H1 (cell line): ENCODE data around the gene ZNF837. TPM values are rescaled to one million over a fixed set of nuclear protein-coding genes. Genes with fewer than 3 reads are reported as not detected.

Experiments
- CTCF ChIA-PET: fragments of 300-600 bp; sonication (Branson Sonifier 250); formaldehyde crosslinking; loops from one replicate; lab custom pipeline; 2021; ENCODE audit not compliant: partially characterized antibody; lab: Charles Lee
- POLR2A ChIA-PET: fragments of 300-600 bp; sonication (Branson Sonifier 250); formaldehyde crosslinking; loops from one replicate; lab custom pipeline; 2021; ENCODE audit warnings: inconsistent platforms; ENCODE audit not compliant: partially characterized antibody; lab: Charles Lee
- DNase-seq, 2 experiments: peaks; one replicate each; pipeline versions ENCODE4 v3.0.0 to v3.0.0-alpha.2; 2010 to 2022; ENCODE audit warnings: low spot score in 2 of 2, low read depth in 1 of 2, mixed read lengths in 1 of 2
- FAIRE-seq: peaks from 2 replicates; lab custom pipeline; 2011; peaks lifted over from hg19 to GRCh38; lab: Jason Lieb, UNC
- H2AFZ ChIP-seq: 2 replicates; pipeline ENCODE4 v1.8.1; 2012; ENCODE audit warnings: low read length, inconsistent platforms
- H2AK5ac ChIP-seq: 2 replicates; pipeline ENCODE4 v1.6.1; 2013; ENCODE audit warnings: low read depth, low read length
- H2BK120ac ChIP-seq: replicated peaks from 2 replicates; pipeline ENCODE3; 2013; ENCODE audit warnings: low read depth, low read length, inconsistent platforms
- H2BK12ac ChIP-seq: 2 replicates; pipeline ENCODE4 v1.6.1; 2013; ENCODE audit warnings: low read depth, low read length
- H2BK15ac ChIP-seq: 2 replicates; pipeline ENCODE4 v1.6.1; 2013; ENCODE audit warnings: low read length
- H2BK20ac ChIP-seq: 2 replicates; pipeline ENCODE4 v1.6.1; 2013; ENCODE audit warnings: low read length
- H2BK5ac ChIP-seq: 2 replicates; pipeline ENCODE4 v1.6.1; 2013; ENCODE audit warnings: low read depth, low read length
- H3K14ac ChIP-seq: 2 replicates; pipeline ENCODE4 v1.6.1; 2013; ENCODE audit warnings: inconsistent platforms; ENCODE audit not compliant: insufficient read length
- H3K18ac ChIP-seq: 2 replicates; pipeline ENCODE4 v1.6.1; 2013; ENCODE audit warnings: low read length; ENCODE audit errors: extremely low read depth
- H3K23ac ChIP-seq: 2 replicates; pipeline ENCODE4 v1.6.1; 2013; ENCODE audit warnings: inconsistent platforms; ENCODE audit not compliant: insufficient read length
- H3K23me2 ChIP-seq: 2 replicates; pipeline ENCODE4 v1.6.1; 2013; ENCODE audit warnings: low read depth, low read length
- H3K27ac ChIP-seq: 2 replicates; pipeline ENCODE4 v1.6.1; 2011; ENCODE audit warnings: low read depth, low read length, inconsistent platforms
- H3K27me3 ChIP-seq, 4 experiments: replicated peaks in 1 of 4; 1 replicate in 1 of 4; 2 replicates in 3 of 4; pipeline versions ENCODE4 v1.6.1 to v1.8.1; 2011 to 2013; ENCODE audit warnings: low read length in 3 of 4, mild to moderate bottlenecking in 3 of 4, inconsistent platforms in 2 of 4, mixed read lengths in 2 of 4, moderate library complexity in 1 of 4; ENCODE audit not compliant: control insufficient read depth in 3 of 4, insufficient read depth in 3 of 4; ENCODE audit errors: extremely low read depth in 1 of 4
- H3K36me3 ChIP-seq, 4 experiments: 2 replicates each; pipeline versions ENCODE4 v1.6.1 to v1.8.1; 2011 to 2013; ENCODE audit warnings: mild to moderate bottlenecking in 4 of 4, low read length in 3 of 4, moderate library complexity in 2 of 4, control low read depth in 1 of 4, inconsistent platforms in 1 of 4; ENCODE audit not compliant: insufficient read depth in 4 of 4, control insufficient read depth in 2 of 4
- H3K4ac ChIP-seq: replicated peaks from 2 replicates; pipeline ENCODE3; 2013; ENCODE audit warnings: low read length, low read depth, mixed read lengths, inconsistent platforms; ENCODE audit not compliant: insufficient read length
- H3K4me1 ChIP-seq, 4 experiments: replicated peaks in 1 of 4; 1 replicate in 1 of 4; 2 replicates in 3 of 4; pipeline versions ENCODE4 v1.6.1 to v1.8.1; 2011 to 2013; ENCODE audit warnings: low read length in 3 of 4, inconsistent platforms in 2 of 4, mixed read lengths in 1 of 4; ENCODE audit not compliant: insufficient read depth in 4 of 4, control insufficient read depth in 3 of 4
- H3K4me2 ChIP-seq, 2 experiments: 2 replicates each; pipeline versions ENCODE4 v1.6.1 to v1.8.1; 2011 to 2013; ENCODE audit warnings: low read depth in 2 of 2, low read length in 2 of 2, control low read depth in 1 of 2, inconsistent platforms in 1 of 2, mild to moderate bottlenecking in 1 of 2; ENCODE audit not compliant: insufficient read depth in 1 of 2
- H3K4me3 ChIP-seq, 4 experiments: fragments of 200-600, 300-600 bp in 1 of 4; sonication (generic), shearing (Covaris generic), sonication (Bioruptor Twin) in 1 of 4; 2 replicates each; pipeline versions ENCODE4 v1.5.1 to v1.8.1; 2011 to 2016; ENCODE audit warnings: low read length in 4 of 4, low read depth in 3 of 4, control low read depth in 2 of 4, inconsistent platforms in 2 of 4, mild to moderate bottlenecking in 2 of 4, mixed read lengths in 1 of 4, moderate library complexity in 1 of 4; ENCODE audit not compliant: insufficient read depth in 2 of 4; ENCODE audit errors: extremely low read depth in 1 of 4
- H3K56ac ChIP-seq: replicated peaks from 2 replicates; pipeline ENCODE3; 2013; ENCODE audit warnings: low read depth, mild to moderate bottlenecking, mixed read lengths, low read length, inconsistent platforms; ENCODE audit not compliant: insufficient read length
- H3K79me1 ChIP-seq: 2 replicates; pipeline ENCODE4 v1.6.1; 2013; ENCODE audit warnings: low read depth, low read length, control low read depth
- H3K79me2 ChIP-seq, 2 experiments: 2 replicates each; pipeline versions ENCODE4 v1.6.1 to v1.8.1; 2012 to 2013; ENCODE audit warnings: low read length in 2 of 2, mild to moderate bottlenecking in 2 of 2, inconsistent platforms in 1 of 2; ENCODE audit not compliant: insufficient read depth in 2 of 2, control insufficient read depth in 1 of 2
- H3K9ac ChIP-seq, 4 experiments: replicated peaks in 1 of 4; 1 replicate in 1 of 4; 2 replicates in 3 of 4; pipeline versions ENCODE4 v1.6.1 to v1.8.1; 2011 to 2013; ENCODE audit warnings: low read depth in 3 of 4, low read length in 3 of 4, control low read depth in 2 of 4, mild to moderate bottlenecking in 2 of 4, moderate library complexity in 2 of 4, inconsistent platforms in 1 of 4; ENCODE audit errors: extremely low read depth in 1 of 4
- H3K9me3 ChIP-seq, 2 experiments: 2 replicates each; pipeline versions ENCODE4 v1.6.1 to v1.8.1; 2012 to 2013; ENCODE audit warnings: mild to moderate bottlenecking in 2 of 2, moderate library complexity in 2 of 2, control low read depth in 1 of 2, inconsistent platforms in 1 of 2, low read depth in 1 of 2, low read length in 1 of 2, mixed read lengths in 1 of 2; ENCODE audit not compliant: insufficient read depth in 2 of 2
- H4K20me1 ChIP-seq, 2 experiments: replicated peaks in 1 of 2; 2 replicates each; pipeline versions ENCODE3 to v1.8.1; 2011 to 2013; ENCODE audit warnings: inconsistent platforms in 2 of 2, low read length in 2 of 2, mild to moderate bottlenecking in 1 of 2; ENCODE audit not compliant: insufficient read depth in 2 of 2, control insufficient read depth in 1 of 2
- H4K5ac ChIP-seq: 2 replicates; pipeline ENCODE4 v1.6.1; 2013; ENCODE audit warnings: low read length, low read depth, mixed read lengths, inconsistent platforms; ENCODE audit not compliant: insufficient read length
- H4K8ac ChIP-seq: 2 replicates; pipeline ENCODE4 v1.8.0; 2013; ENCODE audit warnings: mild to moderate bottlenecking, moderate library complexity, low read length, inconsistent platforms; ENCODE audit not compliant: insufficient read depth; ENCODE audit errors: extremely low read depth
- H4K91ac ChIP-seq: replicated peaks from 2 replicates; pipeline ENCODE3; 2013; ENCODE audit warnings: low read length, mixed read lengths, inconsistent platforms; ENCODE audit not compliant: insufficient read length
- CBX5 ChIP-seq: fragments of 300-800, 300-1000 bp; sonication (generic); IDR thresholded peaks from 2 replicates; pipeline ENCODE4 v1.7.1; 2016; ENCODE audit warnings: antibody characterized with exemption, low read length, low read depth
- CHD2 ChIP-seq: IDR thresholded peaks from 2 replicates; pipeline ENCODE4 v1.6.1; 2012; ENCODE audit warnings: low read length, improper control_type of control experiment
- E2F6 ChIP-seq: IDR thresholded peaks from 2 replicates; pipeline ENCODE4 v1.6.1; 2012; ENCODE audit warnings: inconsistent platforms
- GTF2F1 ChIP-seq: IDR thresholded peaks from 2 replicates; pipeline ENCODE4 v1.6.1; 2012; ENCODE audit warnings: low read depth, low read length, improper control_type of control experiment, borderline replicate concordance
- MAX ChIP-seq: IDR thresholded peaks from 2 replicates; pipeline ENCODE4 v1.6.1; 2012; ENCODE audit warnings: inconsistent platforms
- RNF2 ChIP-seq: fragments of 200-900, 300-1000 bp; sonication (generic); IDR thresholded peaks from 2 replicates; pipeline ENCODE4 v1.7.1; 2016; ENCODE audit warnings: borderline replicate concordance, low read depth, mild to moderate bottlenecking, antibody characterized with exemption, low read length; ENCODE audit not compliant: poor library complexity, severe bottlenecking; ENCODE audit errors: missing control alignments
- SAP30 ChIP-seq: fragments of 300-600 bp; sonication (generic); IDR thresholded peaks from 2 replicates; pipeline ENCODE4 v1.7.1; 2012; ENCODE audit warnings: low read length, moderate library complexity, mild to moderate bottlenecking, inconsistent platforms; ENCODE audit not compliant: insufficient read depth, insufficient replicate concordance
- SIRT6 ChIP-seq: IDR thresholded peaks from one replicate; pipeline ENCODE4 v1.7.1; 2012; ENCODE audit warnings: low read length, inconsistent platforms
- WGBS, 2 experiments: shearing (Covaris generic) in 1 of 2; methylation state at CpG; one replicate each; pipeline versions ENCODE4 v1.1.6 to v1.1.7; 2013 to 2015; ENCODE audit warnings: low lambda C conversion rate in 2 of 2, mixed read lengths in 2 of 2, inconsistent platforms in 1 of 2, low coverage in 1 of 2, missing lambda C conversion rate in 1 of 2; ENCODE audit not compliant: insufficient replicate concordance in 2 of 2, insufficient coverage in 1 of 2, insufficient read length in 1 of 2; ENCODE audit errors: extremely low coverage in 1 of 2, missing lambda C conversion rate in 1 of 2; 5-methylcytosine and 5-hydroxymethylcytosine counted together
- polyA plus RNA-seq, 7 experiments: library from polyadenylated mRNA; depleted of rRNA in 3 of 7; stranded (reverse) in 5 of 7; unstranded in 2 of 7; fragments of >200 nt in 5 of 7; fragments of 200-250 nt in 2 of 7; gene quantifications; 1 replicate in 5 of 7; 2 replicates in 1 of 7; 4 replicates in 1 of 7; pipeline versions ENCODE4 v1.2.1 to v1.2.3, GENCODE V29; 2011 to 2013; ENCODE audit warnings: missing spikeins in 2 of 7, mixed read lengths in 2 of 7
- total RNA-seq: library from RNA; stranded (reverse); fragmentation: NEBNext Ultra II Directional; extraction: Animal tissue kit (Norgen Biotek cat#: 25700); gene quantifications from 2 replicates; pipeline ENCODE4 v1.2.1, GENCODE V29; 2021

ZNF837 gene
- total and polyA plus RNA-seq, 2 of the 8 experiments (the other 6 are each of a cell fraction or from before 2014, with no cell fraction given) = 1.9 to 3.3 TPM

- FAIRE-seq = no peak
- H2BK12ac ChIP-seq = no peak overlapping the region; the same call in 1 of the 2 replicates
- H2BK15ac ChIP-seq = 0 out of 2 replicates have a peak overlapping the region, but pooled peaks have one; percentile 53
- no peak overlapping the region for H2AK5ac ChIP-seq
- no peak overlapping the region for H3K23ac ChIP-seq
- no peak for DNase-seq
- POLR2A ChIA-PET = interaction anchor here (0.9 to 1.8 kb wide), 12 partner anchors 8 to 91 kb away, joined by 3 to 7 read pairs (median 4); partner anchors contain the start of genes RNF225, ZNF132, ZNF324B and ZNF497
- no peak overlapping the region for H2AFZ ChIP-seq
- H4K5ac ChIP-seq = no peak overlapping the region
- H2BK20ac ChIP-seq = no peak overlapping the region
- TF ChIP-seq E2F6 = peak; percentile 37; the same call in 1 of the 2 replicates
- TF ChIP-seq MAX = peak; percentile 40
- peak; percentile 36 for TF ChIP-seq SAP30
- no peak for TF ChIP-seq GTF2F1
- TF ChIP-seq RNF2 = no peak
- no peak for TF ChIP-seq CHD2
- no peak for TF ChIP-seq CBX5
- TF ChIP-seq SIRT6 = no peak
- H2BK5ac ChIP-seq = peak overlapping the region; percentile 82; the same call in 1 of the 2 replicates
- CTCF ChIA-PET = interaction anchor here (1.0 kb wide), 1 partner anchor 35 kb away, joined by 5 read pairs; no protein-coding TSS in a partner anchor
- WGBS, 2 experiments = 29% methylated on average over 22 of the region's 22 CpGs; no CpG with 5 or more reads in 1 of the 2 experiments
- peak overlapping the region; percentile 81; the same call in 1 of the 2 replicates for H4K8ac ChIP-seq
- no peak overlapping the region for H2BK120ac ChIP-seq
- no peaks in the 10 kb centered on the region for H4K20me1 ChIP-seq
- H3K4me3 ChIP-seq = peak overlapping the region; percentile 76 to 85 (median 80)
- H4K91ac ChIP-seq = peak overlapping the region; percentile 37
- peaks cover 14% of the 10 kb centered on the region for H3K23me2 ChIP-seq
- no peaks in the 10 kb centered on the region for H3K79me2 ChIP-seq
- peak overlapping the region; percentile 83 for H3K18ac ChIP-seq
- H3K27ac ChIP-seq = peak overlapping the region; percentile 54; the same call in 1 of the 2 replicates
- H3K79me1 ChIP-seq = 0 out of 2 replicates have a peak, but pooled peaks cover 5% of the 10 kb centered on the region
- H3K56ac ChIP-seq = peak overlapping the region; percentile 57
- H3K4me1 ChIP-seq = peaks cover 0 to 18% (median 9%) of the 10 kb centered on the region in 4 experiments; a peak in 5 of 7 replicates
- peak overlapping the region; percentile 77 for H3K4ac ChIP-seq
- peaks cover 0 to 7% (median 1%) of the 10 kb centered on the region in 4 experiments; a peak in 2 of 7 replicates for H3K27me3 ChIP-seq
- H3K4me2 ChIP-seq = peak overlapping the region; percentile 94 to 95
- peak overlapping the region; percentile 62 to 78 (median 72) for H3K9ac ChIP-seq
- no peaks in the 10 kb centered on the region for H3K36me3 ChIP-seq
- H3K9me3 ChIP-seq = no peaks in the 10 kb centered on the region
- H3K14ac ChIP-seq = no peak overlapping the region
Observed at GRCh38 chr19:58407658-58408151, 26.9 kb upstream of the ZNF837 start.
